PC-3 (cell line): ENCODE results near the gene DPM1.

Experiments used
- EZH2 ChIP-seq: fragments of 300-600 bp; sonication (generic); IDR thresholded peaks from one replicate; pipeline ENCODE4 v1.6.1; 2017; ENCODE audit warnings: antibody characterized with exemption, mild to moderate bottlenecking, low read length; ENCODE audit not compliant: unreplicated experiment
- EZH2phosphoT487 ChIP-seq: fragments of 300-600 bp; sonication (generic); IDR thresholded peaks from 2 replicates; pipeline ENCODE4 v1.6.1; 2018; ENCODE audit warnings: mild to moderate bottlenecking, antibody characterized with exemption, low read length, borderline replicate concordance
- TF ChIP-seq, protein P1 (sequence below): fragments of 300-600 bp; sonication (generic); conservative IDR thresholded peaks from 2 replicates; pipeline ENCODE4 v1.5.1; 2017; ENCODE audit warnings: antibody characterized with exemption, low read depth, mild to moderate bottlenecking, low read length

- TF ChIP-seq, protein P1, sequence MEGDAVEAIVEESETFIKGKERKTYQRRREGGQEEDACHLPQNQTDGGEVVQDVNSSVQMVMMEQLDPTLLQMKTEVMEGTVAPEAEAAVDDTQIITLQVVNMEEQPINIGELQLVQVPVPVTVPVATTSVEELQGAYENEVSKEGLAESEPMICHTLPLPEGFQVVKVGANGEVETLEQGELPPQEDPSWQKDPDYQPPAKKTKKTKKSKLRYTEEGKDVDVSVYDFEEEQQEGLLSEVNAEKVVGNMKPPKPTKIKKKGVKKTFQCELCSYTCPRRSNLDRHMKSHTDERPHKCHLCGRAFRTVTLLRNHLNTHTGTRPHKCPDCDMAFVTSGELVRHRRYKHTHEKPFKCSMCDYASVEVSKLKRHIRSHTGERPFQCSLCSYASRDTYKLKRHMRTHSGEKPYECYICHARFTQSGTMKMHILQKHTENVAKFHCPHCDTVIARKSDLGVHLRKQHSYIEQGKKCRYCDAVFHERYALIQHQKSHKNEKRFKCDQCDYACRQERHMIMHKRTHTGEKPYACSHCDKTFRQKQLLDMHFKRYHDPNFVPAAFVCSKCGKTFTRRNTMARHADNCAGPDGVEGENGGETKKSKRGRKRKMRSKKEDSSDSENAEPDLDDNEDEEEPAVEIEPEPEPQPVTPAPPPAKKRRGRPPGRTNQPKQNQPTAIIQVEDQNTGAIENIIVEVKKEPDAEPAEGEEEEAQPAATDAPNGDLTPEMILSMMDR = no peak
- TF ChIP-seq EZH2 (no peak), EZH2phosphoT487 (no peak)
These were observed 63.1 kb downstream of the DPM1 start for GRCh38 chr20:50895111-50895830.
